GM12878 (cell line): ENCODE results near the gene MOGAT1. TPM values are rescaled to one million over a fixed set of nuclear protein-coding genes. Genes with fewer than 3 reads are reported as not detected.

Experiments used
- ATAC-seq: fragments of 200-7000 bp; cut with Tn5 transposase; 3 replicates; pipeline ENCODE4 v1.9.1; 2020; ENCODE audit warnings: mild to moderate bottlenecking, moderate library complexity
- BruUV-seq: library from RNA; stranded (reverse); fragments of 400-500 nt; replicated peaks from 2 replicates; lab custom pipeline; 2021; lab: Mats Ljungman, UMichigan
- CTCF ChIA-PET: fragments of 300-600 bp; sonication (Branson Sonifier 250); formaldehyde crosslinking; extraction: SDS; loops from one replicate; lab custom pipeline; 2021; ENCODE audit warnings: inconsistent platforms; lab: Yijun Ruan, JAX
- POLR2A ChIA-PET: fragments of 350-600 bp; formaldehyde crosslinking; extraction: SDS; loops from one replicate; lab custom pipeline; 2021; ENCODE audit warnings: inconsistent platforms; lab: Charles Lee
- RAD21 ChIA-PET: fragments of 300-600 bp; sonication (Branson Sonifier 250); formaldehyde crosslinking; loops from one replicate; lab custom pipeline; 2023; ENCODE audit warnings: antibody characterized with exemption; ENCODE audit not compliant: unreplicated experiment; lab: Charles Lee
- SMC1A ChIA-PET: fragments of 300-600 bp; sonication (Branson Sonifier 250); formaldehyde crosslinking; loops from one replicate; lab custom pipeline; 2023; ENCODE audit not compliant: unreplicated experiment, uncharacterized antibody; lab: Charles Lee
- DNase-seq: peaks from one replicate; pipeline ENCODE4 v3.0.0-alpha.2; 2011; ENCODE audit warnings: low read depth, low spot score
- FAIRE-seq: peaks from 3 replicates; lab custom pipeline; 2011; peaks lifted over from hg19 to GRCh38; lab: Jason Lieb, UNC
- H2AFZ ChIP-seq: 2 replicates; pipeline ENCODE4 v1.6.0; 2011; ENCODE audit warnings: low read depth, low read length, control low read depth; ENCODE audit not compliant: control insufficient read depth
- H3K27ac ChIP-seq: 2 replicates; pipeline ENCODE4 v1.5.1; 2011; ENCODE audit warnings: control low read depth; ENCODE audit not compliant: control insufficient read depth, insufficient read depth
- H3K27me3 ChIP-seq, 2 experiments: replicated peaks in 1 of 2; 2 replicates each; pipeline versions ENCODE4 v1.6.0 to v1.6.1; 2011; ENCODE audit warnings: low read length in 1 of 2; ENCODE audit not compliant: control insufficient read depth in 2 of 2, insufficient read depth in 2 of 2
- H3K36me3 ChIP-seq, 2 experiments: 2 replicates each; pipeline ENCODE4 v1.5.1; 2011; ENCODE audit warnings: low read length in 1 of 2; ENCODE audit not compliant: control insufficient read depth in 2 of 2, insufficient read depth in 2 of 2
- H3K4me1 ChIP-seq: 2 replicates; pipeline ENCODE4 v1.6.1; 2011; ENCODE audit warnings: mild to moderate bottlenecking, low read length, moderate library complexity, mixed read lengths; ENCODE audit not compliant: control insufficient read depth, insufficient read depth
- H3K4me2 ChIP-seq: 2 replicates; pipeline ENCODE4 v1.6.0; 2011; ENCODE audit warnings: control low read depth; ENCODE audit not compliant: control insufficient read depth, insufficient read depth
- H3K4me3 ChIP-seq: fragments of 200-600 bp; sonication (generic); 2 replicates; pipeline ENCODE4 v1.5.1; 2016
- H3K79me2 ChIP-seq: 2 replicates; pipeline ENCODE4 v1.6.0; 2011; ENCODE audit warnings: low read length; ENCODE audit not compliant: control insufficient read depth, insufficient read depth
- H3K9ac ChIP-seq: 2 replicates; pipeline ENCODE4 v1.8.0; 2011; ENCODE audit warnings: low read length, control low read depth, mixed read lengths; ENCODE audit not compliant: control insufficient read depth, insufficient read depth
- H3K9me3 ChIP-seq: replicated peaks from 3 replicates; pipeline ENCODE4 v1.5.1; 2011; ENCODE audit warnings: mild to moderate bottlenecking, low read length; ENCODE audit not compliant: control insufficient read depth, insufficient read depth
- H4K20me1 ChIP-seq: 2 replicates; pipeline ENCODE4 v1.6.0; 2011; ENCODE audit not compliant: control insufficient read depth, insufficient read depth
- CEBPB ChIP-seq, 2 experiments: fragments of 150-350 bp in 1 of 2; IDR thresholded peaks; 2 replicates each; pipeline ENCODE4 v1.6.1; 2012 to 2014; ENCODE audit warnings: low read depth in 2 of 2, low read length in 2 of 2, borderline replicate concordance in 1 of 2, inconsistent platforms in 1 of 2
- HDGF ChIP-seq: fragments of 450-650 bp; IDR thresholded peaks from 2 replicates; pipeline ENCODE4 v1.6.1; 2016; ENCODE audit warnings: antibody characterized with exemption
- IRF3 ChIP-seq: fragments of 450-650 bp; IDR thresholded peaks from 2 replicates; pipeline ENCODE4 v1.6.1; 2014; ENCODE audit warnings: mild to moderate bottlenecking
- MTA2 ChIP-seq: fragments of 450-650 bp; IDR thresholded peaks from 2 replicates; pipeline ENCODE4 v1.6.1; 2016; ENCODE audit warnings: low read depth, mild to moderate bottlenecking, moderate library complexity
- PAX8 ChIP-seq: fragments of 450-650 bp; IDR thresholded peaks from 2 replicates; pipeline ENCODE4 v1.6.1; 2017; ENCODE audit warnings: mild to moderate bottlenecking, moderate library complexity
- PML ChIP-seq: IDR thresholded peaks from 2 replicates; pipeline ENCODE4 v1.6.1; 2012; ENCODE audit warnings: low read length, inconsistent platforms
- RELA ChIP-seq: fragments of 450-650 bp; IDR thresholded peaks from 2 replicates; pipeline ENCODE4 v1.8.0; 2014; ENCODE audit warnings: borderline replicate concordance; ENCODE audit not compliant: partially characterized antibody
- SMARCA5 ChIP-seq: fragments of 450-650 bp; IDR thresholded peaks from 2 replicates; pipeline ENCODE4 v1.6.1; 2017; ENCODE audit warnings: mild to moderate bottlenecking
- ZNF687 ChIP-seq: fragments of 450-650 bp; IDR thresholded peaks from 2 replicates; pipeline ENCODE4 v1.6.1; 2017; ENCODE audit warnings: mild to moderate bottlenecking, moderate library complexity
- WGBS: methylation state at CpG from one replicate; pipeline ENCODE4 v1.1.6; 2016; ENCODE audit warnings: low lambda C conversion rate; ENCODE audit not compliant: insufficient replicate concordance, insufficient coverage; ENCODE audit errors: missing lambda C conversion rate; 5-methylcytosine and 5-hydroxymethylcytosine counted together
- in situ Hi-C: fragments of 300-500 bp; cut with MboI; formaldehyde crosslinking; loops from 9 replicates; pipeline ENCODE4 v1.14.3; 2018; ENCODE audit warnings: mixed read lengths
- intact Hi-C: fragments of 100-400 bp; cut with micrococcal nuclease; formaldehyde crosslinking; loops from one replicate; pipeline ENCODE4 v1.14.2; 2022; ENCODE audit not compliant: unreplicated experiment
- polyA plus RNA-seq, 11 experiments: library from polyadenylated mRNA; depleted of rRNA in 4 of 11; unstranded in 6 of 11; stranded (reverse) in 5 of 11; fragments of >200 nt; fragmentation: Nextera tagmentation in 4 of 11; fragmentation: Illumina TruSeq in 1 of 11; extraction: Ambion mirVana in 4 of 11; extraction: Trizol in 1 of 11; gene quantifications; 1 replicate in 1 of 11; 2 replicates in 10 of 11; pipeline versions ENCODE4 v1.2.1 to v1.2.3, GENCODE V29; 2011 to 2016; ENCODE audit warnings: inconsistent platforms in 2 of 11, missing spikeins in 2 of 11, low read depth in 1 of 11
- total RNA-seq, 4 experiments: library from RNA; depleted of rRNA in 3 of 4; stranded (reverse); fragments of >200 nt in 3 of 4; fragmentation: Illumina TruSeq in 1 of 4; extraction: Trizol in 1 of 4; gene quantifications; 2 replicates each; pipeline versions ENCODE4 v1.2.1 to v1.2.3, GENCODE V29; 2013 to 2021

MOGAT1 gene
- total and polyA plus RNA-seq, 10 of the 15 experiments (the other 5 are each of a cell fraction or from before 2014, with no cell fraction given), result not detected

- ChIA-PET RAD21 (no interaction called here), SMC1A (no interaction called here), POLR2A (no interaction called here), CTCF (no interaction called here)
- H3K27ac ChIP-seq, result no peak overlapping the region
- H3K4me2 ChIP-seq, result no peak overlapping the region
- no peaks in the 10 kb centered on the region for H3K9me3 ChIP-seq
- ATAC-seq (no peak), FAIRE-seq (no peak), DNase-seq (no peak)
- intact Hi-C loops (no loop called here), in situ Hi-C loops (no loop called here)
- H3K4me3 ChIP-seq, result no peak overlapping the region
- H3K9ac ChIP-seq, result no peak overlapping the region
- TF ChIP-seq ZNF687, result no peak
- TF ChIP-seq IRF3, result no peak
- no peak for TF ChIP-seq MTA2
- no peak for TF ChIP-seq CEBPB (IDR thresholded peaks at IDR 0.05; ENCODE audit: borderline replicate concordance in 1 of 2, low read depth in 2 of 2, low read length in 2 of 2)
- no peak for TF ChIP-seq HDGF
- no peak for TF ChIP-seq PML
- TF ChIP-seq PAX8, result no peak
- no peak for TF ChIP-seq RELA
- TF ChIP-seq SMARCA5, result no peak
- no TSS peak for BruUV-seq
- H3K36me3 ChIP-seq, result no peaks in the 10 kb centered on the region
- WGBS, result 26% methylated on average over 3 of the region's 3 CpGs
- no peaks in the 10 kb centered on the region for H3K27me3 ChIP-seq
- no peak overlapping the region for H2AFZ ChIP-seq
- H3K79me2 ChIP-seq, result no peaks in the 10 kb centered on the region
- no peaks in the 10 kb centered on the region for H4K20me1 ChIP-seq
- no peaks in the 10 kb centered on the region for H3K4me1 ChIP-seq
Observed at GRCh38 chr2:222756362-222756831, 84.9 kb downstream of the MOGAT1 start.
